ENCODE measurements around the gene TMEM225B. TPM values are rescaled to one million over a fixed set of nuclear protein-coding genes. Genes with fewer than 3 reads are reported as not detected.

The TMEM225B gene
- total and polyA plus RNA-seq, 10 donors: 0.43 to 1.6 (median 1.0) TPM; not detected in 2

GRCh38 chr7:99596408-99596955, 1.6 kb upstream of the TMEM225B start:
- Histone ChIP-seq H3K36me3 (no peaks in the 10 kb centered on the region), H3K4me1 (no peaks in the 10 kb centered on the region), H3K27ac (no peak overlapping the region), H3K27me3 (replicated peaks in 1 of 7) (no peaks in the 10 kb centered on the region), H3K9me3 (no peaks in the 10 kb centered on the region), H3K4me3 (no peak overlapping the region)
- WGBS, 5 donors: 81 to 93% (median 88%) methylated on average over 1 of the region's 1 CpG
- TF ChIP-seq POLR2A (IDR thresholded peaks at IDR 0.05) (no peak), CTCF (IDR thresholded peaks at IDR 0.05 in 8 of 11, conservative IDR thresholded peaks at IDR 0.05 in 3 of 11) (no peak), POLR2AphosphoS5 (IDR thresholded peaks at IDR 0.05) (no peak)
- intact Hi-C loops (cut with DNase I; ENCODE audit: low total_unique reads): no loop called here
- no peak for DNase-seq

GRCh38 chr7:99599836-99600235, 1.8 kb downstream of the TMEM225B start:
- intact Hi-C loops (cut with DNase I; ENCODE audit: low total_unique reads): no loop called here
- Histone ChIP-seq H3K36me3 (no peaks in the 10 kb centered on the region), H3K4me3 (no peak overlapping the region), H3K4me1 (no peaks in the 10 kb centered on the region), H3K27ac (no peak overlapping the region), H3K9me3 (no peaks in the 10 kb centered on the region), H3K27me3 (replicated peaks in 1 of 7) (no peaks in the 10 kb centered on the region)
- TF ChIP-seq POLR2A (IDR thresholded peaks at IDR 0.05) (no peak), POLR2AphosphoS5 (IDR thresholded peaks at IDR 0.05) (no peak), CTCF (IDR thresholded peaks at IDR 0.05 in 8 of 11, conservative IDR thresholded peaks at IDR 0.05 in 3 of 11) (no peak)
- DNase-seq: no peak
- WGBS, 5 donors: 69 to 91% (median 77%) methylated on average over 4 of the region's 4 CpGs

- H3K27ac ChIP-seq: no peak overlapping the region
- H3K27me3 ChIP-seq (replicated peaks in 1 of 7): no peaks in the 10 kb centered on the region
- no peaks in the 10 kb centered on the region for H3K4me1 ChIP-seq
- no peak for DNase-seq
- no peaks in the 10 kb centered on the region for H3K9me3 ChIP-seq
- H3K4me3 ChIP-seq: no peak overlapping the region
- H3K36me3 ChIP-seq: no peaks in the 10 kb centered on the region
- intact Hi-C loops (cut with DNase I; ENCODE audit: low total_unique reads): no loop called here
- TF ChIP-seq POLR2A (IDR thresholded peaks at IDR 0.05) (no peak), CTCF (IDR thresholded peaks at IDR 0.05 in 8 of 11, conservative IDR thresholded peaks at IDR 0.05 in 3 of 11) (no peak), POLR2AphosphoS5 (IDR thresholded peaks at IDR 0.05) (no peak)
- WGBS, 5 donors: 70 to 81% (median 78%) methylated on average over 7 of the region's 7 CpGs
Observed at GRCh38 chr7:99601656-99602310, 3.7 kb downstream of the TMEM225B start.

- Histone ChIP-seq H3K27ac (no peak overlapping the region), H3K9me3 (no peaks in the 10 kb centered on the region), H3K27me3 (replicated peaks in 1 of 7) (no peaks in the 10 kb centered on the region), H3K4me3 (no peak overlapping the region), H3K4me1 (no peaks in the 10 kb centered on the region), H3K36me3 (no peaks in the 10 kb centered on the region)
- DNase-seq: no peak
- TF ChIP-seq POLR2AphosphoS5 (IDR thresholded peaks at IDR 0.05) (no peak), CTCF (IDR thresholded peaks at IDR 0.05 in 8 of 11, conservative IDR thresholded peaks at IDR 0.05 in 3 of 11) (no peak), POLR2A (IDR thresholded peaks at IDR 0.05) (no peak)
- intact Hi-C loops (cut with DNase I; ENCODE audit: low total_unique reads): no loop called here
- 93 to 95% (median 94%) methylated on average over 7 of the region's 7 CpGs for WGBS, 5 donors
Observed at GRCh38 chr7:99605527-99605926, 7.5 kb downstream of the TMEM225B start.

All from spleen (tissue), 11 donors.